HG02759 (cell line): ENCODE data around the gene ASCC1.

Experiments used
- ATAC-seq: cut with Tn5 transposase; IDR thresholded peaks from one replicate; pipeline ENCODE4 v1.9.1; 2021; ENCODE audit warnings: mild to moderate bottlenecking, moderate library complexity; ENCODE audit not compliant: unreplicated experiment

The ASCC1 gene

DNA sequence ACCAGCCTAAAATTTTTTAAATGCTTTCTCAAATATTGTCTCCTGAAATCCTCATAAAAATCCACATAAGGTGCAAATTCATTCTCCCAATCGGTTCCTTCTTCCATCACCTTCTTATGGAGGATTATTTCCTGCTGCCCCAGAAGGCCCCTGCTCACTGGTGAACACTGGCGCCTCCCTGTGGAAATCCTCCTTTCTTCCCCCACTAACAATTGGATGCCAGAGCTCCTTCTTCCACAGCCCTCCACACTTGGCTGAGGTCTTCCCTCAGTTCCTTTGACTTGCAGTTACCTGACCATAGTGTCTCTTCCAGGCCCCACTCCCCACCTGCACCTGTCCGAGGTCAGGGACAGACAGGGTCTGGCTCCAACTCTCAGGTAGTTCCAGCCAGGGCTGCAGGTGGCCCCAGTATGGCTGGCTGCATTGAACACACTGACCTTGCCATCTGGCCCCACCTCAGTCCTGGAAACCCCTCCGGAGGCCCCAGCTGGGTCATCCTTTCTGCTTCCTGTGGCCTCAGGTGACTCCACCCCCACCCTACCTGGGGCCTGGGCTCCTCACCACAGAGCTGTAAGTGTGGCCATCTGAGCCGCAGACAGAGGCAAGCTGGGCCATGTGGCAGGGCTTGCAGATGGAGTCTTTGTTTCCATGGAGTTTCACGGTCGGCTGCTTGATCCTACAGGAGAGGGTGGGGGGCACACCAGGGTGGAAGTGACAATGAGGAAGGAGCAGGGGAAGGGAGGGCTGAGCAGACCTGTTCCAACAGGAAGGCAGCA is 146.1 kb downstream of the ASCC1 start:
- ATAC-seq, result no peak

DNA sequence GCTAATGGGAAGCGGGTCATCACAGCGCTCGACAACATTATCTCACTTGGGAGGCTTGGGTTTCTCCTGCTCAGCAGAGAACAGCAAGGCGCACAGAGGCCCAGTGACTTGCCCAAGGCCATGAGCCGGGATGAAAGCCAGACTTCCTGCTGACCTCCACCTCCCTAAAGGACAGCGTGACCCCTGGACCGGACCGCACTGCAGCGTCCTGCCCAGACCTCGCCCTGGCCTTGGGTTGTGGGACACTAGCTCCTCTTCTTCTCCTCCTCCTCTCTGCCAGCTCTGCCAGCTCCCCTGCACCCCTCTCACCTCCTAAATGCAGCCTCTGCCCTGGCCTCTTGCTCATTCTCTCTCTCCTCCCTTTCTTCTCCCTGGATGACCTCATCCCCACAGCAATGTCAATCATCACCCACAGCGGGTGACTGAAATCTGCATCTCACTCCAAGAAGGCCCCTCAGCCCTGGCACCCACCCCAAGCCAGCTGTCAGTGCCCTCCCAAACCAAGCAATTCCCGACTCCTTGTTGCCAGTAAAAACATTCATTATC is 147.1 kb downstream of the ASCC1 start:
- no peak for ATAC-seq

GRCh38 chr10:72068126-72068765 is 147.8 kb downstream of the ASCC1 start:
- no peak for ATAC-seq

GRCh38 chr10:72067463-72068125 is 148.5 kb downstream of the ASCC1 start:
- no peak for ATAC-seq

DNA sequence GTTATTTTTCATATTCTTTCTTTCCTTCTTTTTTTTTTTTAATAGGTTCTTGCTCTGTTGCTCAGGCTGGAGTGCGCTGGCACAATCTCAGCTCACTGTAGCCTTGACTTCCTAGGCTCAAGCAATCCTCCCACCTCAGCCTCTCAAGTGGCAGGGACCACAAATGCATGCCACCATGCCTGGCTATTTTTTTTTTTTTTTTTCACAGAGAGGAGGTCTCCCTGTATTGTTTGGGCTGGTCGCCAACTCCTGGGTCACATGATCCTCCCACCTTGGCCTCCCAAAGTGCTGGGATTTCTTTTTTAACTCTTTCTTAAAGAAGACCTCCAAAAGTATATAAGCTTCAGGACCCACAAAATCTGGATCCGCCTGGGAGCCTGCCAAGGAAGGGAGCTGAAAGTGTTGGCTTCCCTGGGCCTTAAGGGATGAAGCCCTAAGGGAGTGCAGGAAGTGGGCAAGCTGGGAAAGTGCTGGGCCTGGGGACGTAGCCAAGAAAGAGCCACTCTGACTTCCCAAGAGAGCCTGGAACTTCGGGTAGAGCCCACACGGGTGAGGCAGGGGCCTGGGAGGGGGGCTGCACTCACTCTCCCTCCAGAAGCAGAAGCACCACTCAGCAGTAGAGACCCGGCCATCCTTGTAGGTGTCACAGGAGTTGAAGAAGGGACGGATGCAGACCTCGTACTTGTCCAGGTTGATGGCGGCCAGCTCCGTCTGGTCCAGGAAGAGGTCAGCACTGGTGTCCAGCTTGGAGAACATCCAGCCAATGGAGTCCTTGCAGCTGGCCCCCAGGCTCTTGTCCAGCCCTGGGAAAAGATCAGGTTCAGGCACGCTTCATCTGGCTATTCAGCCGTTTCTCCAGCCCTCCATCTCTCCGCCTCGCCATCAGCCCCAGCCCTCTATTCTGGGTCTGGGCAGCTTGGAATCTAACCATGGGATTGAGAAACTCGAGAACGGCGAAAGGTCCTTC is 149.5 kb downstream of the ASCC1 start:
- no peak for ATAC-seq

GRCh38 chr10:72065439-72066025 is 150.5 kb downstream of the ASCC1 start:
- ATAC-seq, result no peak

GRCh38 chr10:72063703-72064391 is 152.2 kb downstream of the ASCC1 start:
- ATAC-seq, result no peak

- ATAC-seq, result no peak
Observed at GRCh38 chr10:72062832-72063702, 153.0 kb downstream of the ASCC1 start.

- no peak for ATAC-seq
Observed at GRCh38 chr10:72062382-72062781, 153.7 kb downstream of the ASCC1 start.

DNA sequence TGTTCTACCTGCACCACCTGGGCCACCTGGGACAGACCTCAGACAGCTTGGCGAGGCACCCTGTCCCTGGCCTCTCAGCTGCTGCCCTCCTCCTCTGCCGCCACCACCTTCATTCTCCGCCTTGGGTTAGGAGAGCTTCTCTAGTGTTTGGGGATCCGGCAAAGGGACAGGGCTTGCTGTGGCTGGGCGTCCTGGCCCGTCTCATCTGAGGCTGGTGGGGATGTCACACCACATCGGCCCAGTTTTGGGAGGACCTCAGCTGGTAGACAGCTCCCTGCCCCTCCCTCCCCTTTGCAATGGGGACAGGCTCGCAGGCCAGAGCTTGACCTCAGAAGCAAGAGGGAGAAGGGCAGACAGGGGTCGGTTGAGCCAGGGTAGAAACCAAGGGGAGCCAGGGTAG is 154.1 kb downstream of the ASCC1 start:
- ATAC-seq, result no peak

GRCh38 chr10:72061491-72061890 is 154.6 kb downstream of the ASCC1 start:
- ATAC-seq, result no peak

DNA sequence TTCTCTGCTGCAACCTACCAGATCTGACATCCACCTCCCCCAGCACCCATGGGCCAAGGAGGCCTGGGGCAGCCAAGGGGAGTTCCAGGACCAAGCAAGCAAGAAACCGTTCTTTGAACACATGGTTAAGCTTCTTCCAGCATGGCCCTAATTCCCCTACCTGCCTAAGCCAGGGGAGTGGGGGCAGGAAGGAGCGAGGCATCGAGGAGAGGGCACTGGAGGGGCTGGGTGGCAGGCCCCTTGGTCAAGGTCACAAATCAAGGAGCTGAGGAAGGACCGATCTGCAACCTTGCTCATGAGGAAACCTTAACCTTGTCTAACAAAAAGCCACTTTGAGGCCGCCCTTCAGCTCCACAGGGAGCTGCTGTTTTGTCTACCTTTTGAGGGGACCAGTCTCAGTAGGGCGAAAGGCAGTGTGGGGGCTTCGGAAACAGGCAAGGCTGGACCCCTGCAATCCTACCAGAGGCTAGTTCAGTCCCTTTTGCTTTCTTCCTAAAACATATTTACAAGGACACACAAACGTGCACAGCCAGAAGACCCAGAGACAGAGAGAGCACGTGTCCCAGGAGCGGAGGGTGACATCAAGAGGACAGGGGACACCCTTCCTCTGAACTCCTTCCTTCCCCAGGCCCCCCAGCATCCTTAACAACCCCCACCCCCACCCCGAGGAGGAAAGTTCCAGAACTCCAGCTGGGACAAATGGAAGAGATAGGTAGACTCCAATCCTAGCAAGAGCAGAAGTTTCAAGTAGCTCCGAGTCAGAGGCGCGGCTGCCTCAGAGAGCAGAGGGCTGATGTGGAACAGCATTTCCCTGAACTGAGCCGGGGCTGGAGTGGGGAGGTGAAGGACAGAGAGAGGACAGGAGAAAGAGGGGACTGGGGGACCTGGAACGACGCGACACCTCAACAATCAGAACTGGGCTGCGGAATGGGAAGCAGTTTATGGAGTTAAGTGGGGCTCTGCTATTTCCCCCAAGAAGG is 155.9 kb downstream of the ASCC1 start:
- ATAC-seq, result no peak

- no peak for ATAC-seq
Observed at GRCh38 chr10:72058989-72059842, 156.9 kb downstream of the ASCC1 start.

- no peak for ATAC-seq
Observed at GRCh38 chr10:72058347-72058898, 157.7 kb downstream of the ASCC1 start.

GRCh38 chr10:72056932-72057751 is 158.9 kb downstream of the ASCC1 start:
- no peak for ATAC-seq
